HG02763 (cell line): ENCODE data around the gene PPP6R3.

ENCODE experiments used
- ATAC-seq: cut with Tn5 transposase; IDR thresholded peaks from one replicate; pipeline ENCODE4 v1.9.1; 2021; ENCODE audit warnings: mild to moderate bottlenecking, moderate library complexity; ENCODE audit not compliant: unreplicated experiment

Gene PPP6R3

DNA sequence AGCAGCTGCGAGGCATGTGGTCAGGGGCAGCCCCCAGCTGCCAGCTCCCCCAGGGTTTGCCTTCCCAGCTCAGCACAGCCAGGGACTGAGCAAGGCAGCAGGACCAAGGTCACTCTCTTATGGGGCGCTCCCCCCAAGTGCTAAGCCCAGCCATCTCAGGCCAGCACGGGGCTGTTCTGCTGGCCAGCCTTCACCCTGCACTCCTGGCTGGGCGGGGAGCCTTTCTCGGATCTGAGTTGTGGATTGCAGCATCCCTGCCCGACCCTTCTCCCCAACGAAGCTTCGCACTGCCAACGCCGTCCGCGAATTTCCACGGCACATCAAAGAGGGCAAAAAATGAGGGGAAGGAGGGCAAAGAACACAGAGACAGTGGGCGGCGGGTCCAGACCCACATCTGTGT, 181.3 kb downstream of the PPP6R3 start:
- no peak for ATAC-seq

DNA sequence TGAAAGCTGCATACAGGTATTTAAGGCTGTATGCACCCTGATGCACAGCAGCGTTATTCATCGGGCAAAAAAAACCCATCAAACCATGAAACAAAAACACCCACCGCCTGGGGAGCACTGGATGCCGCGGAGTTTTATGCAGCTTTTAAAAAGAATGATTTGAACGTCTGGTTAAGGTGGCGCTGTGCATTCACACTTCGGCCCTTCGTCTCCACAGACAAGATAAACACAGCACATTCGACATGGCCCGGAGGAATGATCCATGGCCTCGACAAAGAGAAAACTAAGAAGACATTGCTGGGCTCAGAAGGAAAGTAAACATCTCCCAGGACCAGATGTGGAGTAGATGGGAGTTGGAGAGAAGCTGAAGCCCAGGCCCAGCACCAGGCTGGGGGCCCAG, 183.0 kb downstream of the PPP6R3 start:
- no peak for ATAC-seq

DNA sequence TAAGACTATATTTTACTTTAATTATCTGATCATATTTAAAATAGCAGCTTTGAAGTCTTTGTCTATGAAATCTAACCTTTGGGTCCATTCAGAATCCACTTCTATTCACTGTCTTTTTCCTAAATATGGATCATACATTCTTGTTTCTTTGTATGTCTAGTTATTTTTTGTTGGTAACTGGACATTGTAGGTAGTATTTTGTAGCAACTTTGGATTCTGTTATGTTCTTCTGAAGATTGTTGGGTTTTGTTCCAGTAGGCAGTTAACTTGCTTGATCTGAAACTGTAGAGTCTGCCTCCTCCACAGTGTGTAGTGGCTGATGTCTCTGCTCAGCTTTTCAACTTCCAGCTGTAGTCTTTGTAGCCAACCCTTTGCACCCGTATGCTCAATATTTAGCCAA, 186.3 kb downstream of the PPP6R3 start:
- no peak for ATAC-seq

DNA sequence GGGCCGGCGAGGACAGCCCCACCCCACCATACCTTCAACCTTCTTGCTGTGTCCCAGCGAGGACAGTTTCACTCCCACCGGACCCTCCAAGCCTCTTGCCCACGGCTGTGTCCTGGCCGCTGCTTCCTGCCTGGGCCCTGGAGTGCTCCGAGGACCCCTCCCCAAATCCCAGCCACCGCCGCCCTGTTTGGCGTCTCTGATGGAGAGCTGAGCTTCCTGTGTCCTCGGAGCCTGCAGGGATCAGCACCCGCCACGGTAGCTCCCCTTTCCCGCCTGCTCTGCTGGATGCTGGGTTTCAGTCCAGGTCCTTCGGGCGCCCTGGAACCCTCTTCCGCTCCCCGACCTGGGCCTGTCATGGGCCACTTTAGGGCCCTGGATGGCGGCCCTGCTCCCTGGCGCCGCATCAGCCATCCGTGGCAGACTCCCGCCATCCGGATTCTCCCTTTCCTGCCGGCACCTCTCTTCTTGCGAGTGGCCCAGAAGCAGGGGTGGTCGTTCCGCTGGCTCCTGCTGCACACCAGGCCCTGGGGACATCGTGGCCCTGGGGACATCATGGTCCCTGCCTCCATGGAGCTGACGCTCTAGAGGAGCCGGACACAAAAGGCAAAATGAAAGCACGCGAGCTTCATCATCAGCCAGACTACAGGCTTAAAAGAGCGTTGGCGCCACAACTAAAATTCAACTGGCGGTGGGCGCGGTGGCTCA, 189.5 kb downstream of the PPP6R3 start:
- no peak for ATAC-seq

GRCh38 chr11:68650801-68651200, 190.2 kb downstream of the PPP6R3 start:
- ATAC-seq: no peak

DNA sequence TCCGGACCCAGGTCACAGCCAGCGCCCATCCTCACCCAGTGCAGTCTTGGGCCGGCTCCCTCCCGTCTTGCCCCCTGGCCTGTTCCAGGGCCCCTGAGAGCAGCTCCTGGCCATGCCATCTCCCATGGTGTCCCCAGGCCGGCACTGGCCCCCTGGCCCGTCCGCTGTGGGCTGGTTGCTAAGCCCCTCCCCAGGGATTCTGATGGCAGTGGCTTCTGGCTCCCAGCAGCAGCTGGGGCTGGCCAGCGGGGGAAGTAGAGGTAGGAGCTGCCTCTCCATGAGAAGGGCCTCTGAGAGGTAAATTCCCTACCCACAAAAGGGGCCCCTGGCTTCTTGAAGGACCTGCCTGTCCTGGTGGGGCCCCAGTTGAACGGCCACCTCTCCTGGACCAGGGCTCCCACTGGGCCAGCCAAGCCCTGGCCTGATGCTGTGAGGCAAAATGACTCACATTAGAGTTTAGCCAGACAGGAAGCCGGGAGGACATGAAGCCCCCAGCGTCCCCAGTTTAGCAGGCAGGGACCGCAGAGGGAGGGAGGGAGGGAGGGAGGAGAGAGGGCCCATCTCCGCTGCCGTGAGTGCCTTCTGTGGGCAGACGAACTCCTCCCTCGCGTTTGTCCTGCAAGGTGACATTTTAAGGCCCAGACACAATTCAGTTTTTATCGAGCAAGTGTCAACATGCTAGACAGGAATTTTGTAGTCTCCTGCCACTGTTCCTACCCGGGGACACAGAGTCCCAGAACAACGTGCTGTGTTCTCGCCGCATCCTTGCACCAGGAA, 190.8 kb downstream of the PPP6R3 start:
- no peak for ATAC-seq

- ATAC-seq: no peak
Measured at GRCh38 chr11:68651985-68652682, 191.6 kb downstream of the PPP6R3 start.

GRCh38 chr11:68652683-68653156, 192.2 kb downstream of the PPP6R3 start:
- ATAC-seq: no peak

DNA sequence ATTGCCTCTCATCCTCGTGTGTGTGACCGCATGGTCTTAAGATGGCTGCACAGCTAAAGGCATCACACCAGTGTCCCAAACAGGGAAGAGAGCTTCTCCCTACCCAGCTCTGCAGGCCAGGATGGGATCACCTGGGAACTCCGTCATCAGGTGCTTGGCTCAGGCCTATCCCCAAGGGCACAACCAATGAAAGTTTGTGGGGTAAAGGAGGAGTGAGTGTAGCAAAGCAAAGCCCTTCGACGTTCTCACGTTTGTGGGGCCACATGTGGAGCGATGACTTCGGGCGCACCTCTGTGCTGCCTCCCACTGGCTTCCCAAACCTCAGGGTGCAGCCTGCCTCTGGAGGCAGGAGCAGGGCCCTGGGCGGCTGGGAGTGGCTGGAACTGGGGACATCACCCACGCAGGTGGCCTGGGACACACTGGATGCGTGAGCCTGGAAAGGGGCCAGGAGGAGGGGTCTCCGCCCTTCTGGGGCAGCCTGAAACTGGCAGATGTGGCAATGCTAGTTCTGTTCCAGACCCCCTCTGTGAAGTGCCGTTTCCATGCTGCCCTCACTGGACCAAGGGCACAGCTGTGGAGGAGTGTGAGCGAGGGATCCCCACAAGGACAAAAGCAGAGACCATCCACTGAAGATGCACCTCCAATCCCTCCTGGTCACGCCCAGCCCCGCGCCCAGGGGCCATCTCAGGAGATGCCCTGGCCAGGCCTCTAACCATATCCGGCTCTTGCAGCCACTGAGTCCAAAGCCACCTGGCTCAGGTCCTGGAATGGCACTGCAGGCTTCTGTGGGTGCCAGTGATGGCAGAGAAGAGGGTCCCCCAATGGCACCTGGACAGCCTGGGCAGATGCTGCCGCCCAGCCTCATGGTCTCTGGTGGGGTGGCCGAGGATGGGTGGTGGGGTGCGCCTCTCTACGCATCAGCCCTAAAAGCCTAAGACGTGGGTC, 193.2 kb downstream of the PPP6R3 start:
- no peak for ATAC-seq

DNA sequence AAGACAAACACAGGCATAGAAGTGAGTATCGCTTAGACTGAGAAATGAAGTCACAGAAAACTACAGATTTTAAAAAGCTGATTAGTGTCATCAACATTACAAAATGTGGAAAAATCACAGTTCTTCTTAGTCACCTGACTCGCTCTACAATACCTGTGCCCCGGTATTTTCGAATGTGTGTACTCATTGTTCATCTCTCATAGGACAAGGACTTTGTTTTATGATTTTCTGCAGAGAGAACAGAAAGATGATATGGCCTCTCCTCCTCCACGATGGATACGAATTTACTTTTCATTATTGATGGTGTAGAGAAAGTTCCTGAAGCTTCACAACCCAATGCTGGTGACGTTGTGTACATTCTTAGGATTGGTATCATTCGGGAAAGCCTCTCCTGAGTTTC, 194.4 kb downstream of the PPP6R3 start:
- no peak for ATAC-seq

- ATAC-seq: no peak
Measured at GRCh38 chr11:68655406-68655805, 194.9 kb downstream of the PPP6R3 start.

- ATAC-seq: no peak
Measured at GRCh38 chr11:68655806-68656205, 195.3 kb downstream of the PPP6R3 start.

DNA sequence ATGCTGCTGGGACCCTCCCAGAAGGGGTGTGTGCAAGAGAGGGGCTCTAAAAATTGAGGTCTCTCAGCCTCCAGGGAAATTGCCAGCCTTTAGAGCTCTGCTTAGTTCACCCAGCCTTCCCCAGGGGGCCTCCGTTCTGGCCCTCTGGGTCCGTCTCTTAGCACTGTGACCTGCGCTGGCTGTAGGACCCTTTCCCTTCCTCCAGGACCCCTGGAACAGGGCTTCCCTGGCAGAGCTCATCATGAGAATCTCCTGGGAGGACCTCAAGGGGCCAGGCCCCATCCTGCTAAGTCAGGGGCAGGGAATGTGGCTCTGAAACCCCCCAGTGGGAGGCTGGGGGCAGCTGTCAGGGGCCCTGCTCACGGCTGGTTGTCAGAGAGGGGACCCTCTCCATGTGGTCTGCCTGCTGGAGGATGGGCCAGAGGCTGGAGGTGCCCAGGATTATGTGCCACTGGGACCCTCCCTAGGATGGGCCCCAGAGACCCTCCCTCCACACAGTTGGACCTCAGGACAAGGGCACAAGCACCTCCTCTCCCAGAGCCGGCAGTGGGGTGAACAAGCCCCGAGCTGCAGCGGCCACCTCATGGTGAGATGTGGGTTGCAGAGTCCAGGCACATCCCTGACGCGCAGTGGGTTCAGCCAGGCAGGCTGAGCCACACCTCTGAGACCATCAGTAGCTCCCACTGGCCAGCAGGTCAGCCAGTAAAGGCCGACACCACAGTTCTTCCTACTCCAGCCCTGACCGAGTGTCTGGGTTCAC, 196.6 kb downstream of the PPP6R3 start:
- ATAC-seq: no peak

GRCh38 chr11:68658097-68658496, 197.5 kb downstream of the PPP6R3 start:
- no peak for ATAC-seq

GRCh38 chr11:68658661-68659060, 198.1 kb downstream of the PPP6R3 start:
- ATAC-seq: no peak

- ATAC-seq: no peak
Measured at GRCh38 chr11:68659158-68659921, 198.8 kb downstream of the PPP6R3 start.

DNA sequence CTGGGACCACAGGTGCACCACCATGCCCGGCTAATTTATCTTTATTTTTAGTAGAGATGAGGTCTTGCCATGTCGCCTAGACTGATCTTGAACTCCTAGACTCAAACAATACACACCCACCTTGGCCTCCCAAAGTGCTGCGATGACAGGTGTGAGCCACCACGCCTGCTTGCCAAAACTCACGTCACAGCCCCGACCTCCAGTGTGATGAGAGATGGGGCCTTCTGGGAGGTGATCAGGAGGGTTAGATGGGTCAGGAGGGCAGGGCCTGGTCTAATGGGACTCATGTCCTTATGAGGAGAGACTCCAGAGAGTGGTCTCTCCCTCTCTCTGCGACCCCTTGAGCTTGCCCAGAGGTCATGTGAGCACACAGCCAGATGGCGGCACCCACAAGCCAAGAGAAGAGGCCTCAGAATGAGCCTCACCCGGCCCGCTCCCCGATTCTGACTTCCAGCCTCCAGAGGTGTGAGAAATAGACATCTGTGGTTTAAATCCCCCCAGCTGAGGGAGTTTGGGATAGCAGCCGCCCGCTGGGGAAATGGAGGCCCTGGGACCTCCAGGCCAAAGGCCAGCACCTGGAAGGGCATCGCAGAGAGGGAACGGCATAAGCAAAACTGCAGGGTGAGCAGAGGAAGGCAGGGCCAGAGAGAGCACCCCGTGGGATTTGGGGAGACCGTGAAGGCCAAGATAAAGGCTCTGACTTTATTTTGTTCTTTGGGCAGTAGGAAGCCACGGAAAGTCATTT, 199.7 kb downstream of the PPP6R3 start:
- ATAC-seq: no peak

DNA sequence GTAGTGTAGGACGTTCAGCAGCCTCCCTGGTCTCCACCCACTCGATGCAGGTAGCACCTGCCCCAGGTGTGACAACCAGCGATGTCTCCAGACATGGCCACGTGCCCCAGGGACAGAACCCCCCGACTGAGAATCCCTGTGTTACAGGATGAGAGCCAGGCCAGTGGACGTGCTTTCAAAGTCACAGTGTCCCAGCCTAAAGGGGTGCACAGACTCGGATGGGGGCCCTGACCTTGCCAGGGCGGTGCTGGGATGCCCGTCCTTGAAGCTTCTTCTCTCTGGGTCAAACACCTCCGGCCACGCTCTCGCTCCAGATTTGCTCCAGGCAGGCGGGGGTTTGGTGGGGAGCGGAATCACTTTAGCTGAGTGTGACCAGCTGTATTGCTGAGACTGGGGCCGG, 200.5 kb downstream of the PPP6R3 start:
- ATAC-seq: no peak
